Measurements from ENCODE around the gene MACO1. TPM values are rescaled to one million over a fixed set of nuclear protein-coding genes. Genes with fewer than 3 reads are reported as not detected.

The MACO1 gene
- polyA plus RNA-seq, 2 of the 4 experiments (the other 2 are of a cell fraction), result 6.3 to 7.5 TPM

GRCh38 chr1:25472471-25472870 is 41.8 kb downstream of the MACO1 start:
- Histone ChIP-seq H3K4me2 (no peak overlapping the region), H3K4me1 (no peaks in the 10 kb centered on the region), H3K4me3 (no peak overlapping the region), H3K27ac (no peak overlapping the region), H3K9me3 (no peaks in the 10 kb centered on the region)
- ChIA-PET CTCF (interaction anchor here (1.0 kb wide), 1 partner anchor 49 kb away, joined by 3 read pairs; no protein-coding TSS in a partner anchor), POLR2A (no interaction called here)
- DNase-seq (ENCODE audit: low read depth in 1 of 2, low spot score in 1 of 2), result no peak
- TF ChIP-seq HOXB5 (CRISPR knock-in tag; IDR thresholded peaks at IDR 0.05) (no peak), HES2 (IDR thresholded peaks at IDR 0.05) (no peak), KDM1A (IDR thresholded peaks at IDR 0.05; ENCODE audit: low read depth) (no peak)
- ATAC-seq, result no peak
- FAIRE-seq, result no peak
- 94% methylated on average over 4 of the region's 4 CpGs for WGBS (ENCODE audit: missing lambda C conversion rate)

GRCh38 chr1:25473653-25474225 is 43.0 kb downstream of the MACO1 start:
- ATAC-seq (no peak), FAIRE-seq (no peak), DNase-seq (ENCODE audit: low read depth in 1 of 2, low spot score in 1 of 2) (no peak)
- TF ChIP-seq RFX5 (IDR thresholded peaks at IDR 0.05) (no peak), NR3C1 (IDR thresholded peaks at IDR 0.05) (no peak), POLR2AphosphoS2 (conservative IDR thresholded peaks at IDR 0.05; ENCODE audit: low read length) (no peak), ZNF302 (CRISPR knock-in tag; IDR thresholded peaks at IDR 0.05) (no peak), RCOR1 (IDR thresholded peaks at IDR 0.05; ENCODE audit: low read depth, low read length) (no peak), JUNB (IDR thresholded peaks at IDR 0.05) (no peak), EP300 (IDR thresholded peaks at IDR 0.05) (no peak), CHD2 (IDR thresholded peaks at IDR 0.05; ENCODE audit: low read length, partially characterized antibody) (no peak), HES2 (IDR thresholded peaks at IDR 0.05) (no peak)
- TF ChIP-seq, protein P1, sequence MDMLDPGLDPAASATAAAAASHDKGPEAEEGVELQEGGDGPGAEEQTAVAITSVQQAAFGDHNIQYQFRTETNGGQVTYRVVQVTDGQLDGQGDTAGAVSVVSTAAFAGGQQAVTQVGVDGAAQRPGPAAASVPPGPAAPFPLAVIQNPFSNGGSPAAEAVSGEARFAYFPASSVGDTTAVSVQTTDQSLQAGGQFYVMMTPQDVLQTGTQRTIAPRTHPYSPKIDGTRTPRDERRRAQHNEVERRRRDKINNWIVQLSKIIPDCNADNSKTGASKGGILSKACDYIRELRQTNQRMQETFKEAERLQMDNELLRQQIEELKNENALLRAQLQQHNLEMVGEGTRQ (IDR thresholded peaks at IDR 0.05), result no peak
- TF ChIP-seq, protein P2, sequence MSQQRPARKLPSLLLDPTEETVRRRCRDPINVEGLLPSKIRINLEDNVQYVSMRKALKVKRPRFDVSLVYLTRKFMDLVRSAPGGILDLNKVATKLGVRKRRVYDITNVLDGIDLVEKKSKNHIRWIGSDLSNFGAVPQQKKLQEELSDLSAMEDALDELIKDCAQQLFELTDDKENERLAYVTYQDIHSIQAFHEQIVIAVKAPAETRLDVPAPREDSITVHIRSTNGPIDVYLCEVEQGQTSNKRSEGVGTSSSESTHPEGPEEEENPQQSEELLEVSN (IDR thresholded peaks at IDR 0.05; ENCODE audit: borderline replicate concordance, low read depth), result no peak
- no peak overlapping the region for H3K4me3 ChIP-seq
- POLR2A ChIA-PET, result no interaction called here
- WGBS (ENCODE audit: missing lambda C conversion rate), result 100% methylated on average over 1 of the region's 1 CpG
- no peak overlapping the region for H3K4me2 ChIP-seq
- CTCF ChIA-PET, result no interaction called here
- H3K9me3 ChIP-seq, result no peaks in the 10 kb centered on the region
- no peaks in the 10 kb centered on the region for H3K4me1 ChIP-seq
- no peak overlapping the region for H3K27ac ChIP-seq

DNA sequence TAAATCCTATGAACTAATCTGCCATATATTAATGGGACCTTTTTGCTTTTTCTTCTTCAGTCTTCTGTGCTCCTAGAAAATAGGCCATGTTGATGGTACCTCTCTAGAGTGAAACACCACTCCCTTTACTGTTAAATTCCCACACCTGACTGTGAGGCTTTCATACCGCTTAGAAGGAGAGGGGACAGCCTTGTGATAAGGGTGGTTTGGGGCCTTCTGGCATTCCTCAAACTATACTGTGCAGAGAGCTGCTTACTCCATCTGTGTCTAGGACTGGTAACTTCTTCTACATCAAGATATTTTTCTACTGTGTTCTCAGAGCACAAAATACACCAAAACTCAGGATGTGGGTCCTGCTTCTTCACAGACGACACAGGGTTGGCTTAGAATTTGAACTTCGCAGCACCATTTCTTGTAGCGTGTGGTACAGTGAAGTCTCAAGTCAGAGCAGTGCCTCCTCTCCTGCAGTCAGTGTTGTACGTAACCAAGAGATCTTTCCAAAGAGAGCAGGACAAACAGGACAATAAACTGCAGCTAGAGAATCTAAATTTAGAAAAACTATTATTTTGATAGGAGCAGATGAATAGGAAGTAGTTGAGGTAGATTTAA is 43.8 kb downstream of the MACO1 start:
- H3K4me2 ChIP-seq, result no peak overlapping the region
- DNase-seq (ENCODE audit: low read depth in 1 of 2, low spot score in 1 of 2), result no peak
- ChIA-PET POLR2A (no interaction called here), CTCF (interaction anchor here (1.1 kb wide), 1 partner anchor 24 kb away, joined by 4 read pairs; no protein-coding TSS in a partner anchor)
- no peak overlapping the region for H3K4me3 ChIP-seq
- H3K9me3 ChIP-seq, result no peaks in the 10 kb centered on the region
- ATAC-seq, result no peak
- no peaks in the 10 kb centered on the region for H3K4me1 ChIP-seq
- WGBS (ENCODE audit: missing lambda C conversion rate), result over 99% methylated on average over 5 of the region's 5 CpGs
- H3K27ac ChIP-seq, result no peak overlapping the region
- TF ChIP-seq BHLHE40 (IDR thresholded peaks at IDR 0.05; ENCODE audit: low read depth, low read length) (no peak), RCOR1 (IDR thresholded peaks at IDR 0.05; ENCODE audit: low read depth, low read length) (no peak), HES2 (IDR thresholded peaks at IDR 0.05) (no peak), ESRRA (IDR thresholded peaks at IDR 0.05; ENCODE audit: borderline replicate concordance, low read length) (no peak), FOXS1 (CRISPR knock-in tag; IDR thresholded peaks at IDR 0.05) (no peak), KDM5A (IDR thresholded peaks at IDR 0.05) (no peak), POLR2AphosphoS2 (conservative IDR thresholded peaks at IDR 0.05; ENCODE audit: low read length) (no peak), RNF2 (IDR thresholded peaks at IDR 0.05; ENCODE audit: borderline replicate concordance, low read depth) (no peak)
- no peak for FAIRE-seq

Data from A549 (cell line).